Raji (cell line): ENCODE measurements around the gene PTN.

ENCODE experiments used
- POLR2A ChIP-seq: IDR thresholded peaks from 2 replicates; pipeline ENCODE4 v1.6.1; 2011; ENCODE audit warnings: low read depth, low read length, control low read depth; ENCODE audit not compliant: insufficient read depth

Gene PTN

GRCh38 chr7:137343281-137343841 is at the start of gene PTN:
Gene PTN, minus strand, starts transcription at chr7:137343733. Its CDS starts 88,760 bp downstream, at chr7:137254973.
- TF ChIP-seq POLR2A, result no peak

GRCh38 chr7:137390076-137390475 is 46.5 kb upstream of the PTN start:
- TF ChIP-seq POLR2A, result no peak

- TF ChIP-seq POLR2A, result no peak
Measured at GRCh38 chr7:137388916-137389315, 45.4 kb upstream of the PTN start.

- TF ChIP-seq POLR2A, result no peak
Measured at GRCh38 chr7:137386966-137387365, 43.4 kb upstream of the PTN start.

GRCh38 chr7:137381045-137381444 is 37.5 kb upstream of the PTN start:
- no peak for TF ChIP-seq POLR2A

- no peak for TF ChIP-seq POLR2A
Measured at GRCh38 chr7:137373507-137373906, 30.0 kb upstream of the PTN start.

GRCh38 chr7:137371616-137372015 is 28.1 kb upstream of the PTN start:
- no peak for TF ChIP-seq POLR2A

- no peak for TF ChIP-seq POLR2A
Measured at GRCh38 chr7:137366995-137367394, 23.5 kb upstream of the PTN start.

- no peak for TF ChIP-seq POLR2A
Measured at GRCh38 chr7:137363683-137364082, 20.1 kb upstream of the PTN start.

- no peak for TF ChIP-seq POLR2A
Measured at GRCh38 chr7:137360087-137360679, 16.6 kb upstream of the PTN start.

GRCh38 chr7:137354961-137355360 is 11.4 kb upstream of the PTN start:
- TF ChIP-seq POLR2A, result no peak

- no peak for TF ChIP-seq POLR2A
Measured at GRCh38 chr7:137354396-137354795, 10.9 kb upstream of the PTN start.

GRCh38 chr7:137351941-137352340 is 8.4 kb upstream of the PTN start:
- no peak for TF ChIP-seq POLR2A

- TF ChIP-seq POLR2A, result no peak
Measured at GRCh38 chr7:137345799-137346449, 2.4 kb upstream of the PTN start.

GRCh38 chr7:137342828-137343261 is 688 bp downstream of the PTN start:
- no peak for TF ChIP-seq POLR2A

GRCh38 chr7:137342265-137342664 is 1.3 kb downstream of the PTN start:
- no peak for TF ChIP-seq POLR2A
